Esophagus muscularis mucosa (tissue), 4 donors: Measurements from ENCODE around the gene ZKSCAN7.

Source experiments
- CTCF ChIP-seq, 3 experiments: fragments of 200-600 bp in 2 of 3; fragments of 450-650 bp in 1 of 3; sonication (generic) in 2 of 3; IDR thresholded peaks; one replicate each; pipeline ENCODE4 v1.5.1; 2017 to 2019; ENCODE audit warnings: antibody characterized with exemption in 3 of 3, mild to moderate bottlenecking in 2 of 3, moderate library complexity in 1 of 3
- EP300 ChIP-seq: sonication (generic); formaldehyde crosslinking; IDR thresholded peaks from one replicate; pipeline ENCODE4 v1.6.1; 2017; ENCODE audit warnings: antibody characterized with exemption
- POLR2A ChIP-seq: fragments of 450-650 bp; IDR thresholded peaks from one replicate; pipeline ENCODE4 v1.6.1; 2017; ENCODE audit warnings: antibody characterized with exemption, moderate library complexity, mild to moderate bottlenecking, low read depth
- POLR2AphosphoS5 ChIP-seq, 2 donors: sonication (generic); formaldehyde crosslinking; IDR thresholded peaks; one replicate each; pipeline ENCODE4 v1.6.1; 2017; ENCODE audit warnings: antibody characterized with exemption in 2 of 2

GRCh38 chr3:44596621-44597020, 41.6 kb downstream of the ZKSCAN7 start:
- TF ChIP-seq EP300 (no peak), CTCF (IDR thresholded peaks at IDR 0.05) (no peak), POLR2A (no peak), POLR2AphosphoS5 (IDR thresholded peaks at IDR 0.05) (no peak)
